H1 (cell line): ENCODE measurements around the gene FAT1. TPM values are rescaled to one million over a fixed set of nuclear protein-coding genes. Genes with fewer than 3 reads are reported as not detected.

ENCODE experiments used
- CTCF ChIA-PET: fragments of 300-600 bp; sonication (Branson Sonifier 250); formaldehyde crosslinking; loops from one replicate; lab custom pipeline; 2021; ENCODE audit not compliant: partially characterized antibody; lab: Charles Lee
- POLR2A ChIA-PET: fragments of 300-600 bp; sonication (Branson Sonifier 250); formaldehyde crosslinking; loops from one replicate; lab custom pipeline; 2021; ENCODE audit warnings: inconsistent platforms; ENCODE audit not compliant: partially characterized antibody; lab: Charles Lee
- DNase-seq, 2 experiments: peaks; one replicate each; pipeline versions ENCODE4 v3.0.0 to v3.0.0-alpha.2; 2010 to 2022; ENCODE audit warnings: low spot score in 2 of 2, low read depth in 1 of 2, mixed read lengths in 1 of 2
- FAIRE-seq: peaks from 2 replicates; lab custom pipeline; 2011; peaks lifted over from hg19 to GRCh38; lab: Jason Lieb, UNC
- H2AFZ ChIP-seq: 2 replicates; pipeline ENCODE4 v1.8.1; 2012; ENCODE audit warnings: low read length, inconsistent platforms
- H2AK5ac ChIP-seq: 2 replicates; pipeline ENCODE4 v1.6.1; 2013; ENCODE audit warnings: low read depth, low read length
- H2BK120ac ChIP-seq: replicated peaks from 2 replicates; pipeline ENCODE3; 2013; ENCODE audit warnings: low read depth, low read length, inconsistent platforms
- H2BK12ac ChIP-seq: 2 replicates; pipeline ENCODE4 v1.6.1; 2013; ENCODE audit warnings: low read depth, low read length
- H2BK15ac ChIP-seq: 2 replicates; pipeline ENCODE4 v1.6.1; 2013; ENCODE audit warnings: low read length
- H2BK20ac ChIP-seq: 2 replicates; pipeline ENCODE4 v1.6.1; 2013; ENCODE audit warnings: low read length
- H2BK5ac ChIP-seq: 2 replicates; pipeline ENCODE4 v1.6.1; 2013; ENCODE audit warnings: low read depth, low read length
- H3K14ac ChIP-seq: 2 replicates; pipeline ENCODE4 v1.6.1; 2013; ENCODE audit warnings: inconsistent platforms; ENCODE audit not compliant: insufficient read length
- H3K18ac ChIP-seq: 2 replicates; pipeline ENCODE4 v1.6.1; 2013; ENCODE audit warnings: low read length; ENCODE audit errors: extremely low read depth
- H3K23ac ChIP-seq: 2 replicates; pipeline ENCODE4 v1.6.1; 2013; ENCODE audit warnings: inconsistent platforms; ENCODE audit not compliant: insufficient read length
- H3K23me2 ChIP-seq: 2 replicates; pipeline ENCODE4 v1.6.1; 2013; ENCODE audit warnings: low read depth, low read length
- H3K27ac ChIP-seq: 2 replicates; pipeline ENCODE4 v1.6.1; 2011; ENCODE audit warnings: low read depth, low read length, inconsistent platforms
- H3K27me3 ChIP-seq, 4 experiments: replicated peaks in 1 of 4; 1 replicate in 1 of 4; 2 replicates in 3 of 4; pipeline versions ENCODE4 v1.6.1 to v1.8.1; 2011 to 2013; ENCODE audit warnings: low read length in 3 of 4, mild to moderate bottlenecking in 3 of 4, inconsistent platforms in 2 of 4, mixed read lengths in 2 of 4, moderate library complexity in 1 of 4; ENCODE audit not compliant: control insufficient read depth in 3 of 4, insufficient read depth in 3 of 4; ENCODE audit errors: extremely low read depth in 1 of 4
- H3K36me3 ChIP-seq, 4 experiments: 2 replicates each; pipeline versions ENCODE4 v1.6.1 to v1.8.1; 2011 to 2013; ENCODE audit warnings: mild to moderate bottlenecking in 4 of 4, low read length in 3 of 4, moderate library complexity in 2 of 4, control low read depth in 1 of 4, inconsistent platforms in 1 of 4; ENCODE audit not compliant: insufficient read depth in 4 of 4, control insufficient read depth in 2 of 4
- H3K4ac ChIP-seq: replicated peaks from 2 replicates; pipeline ENCODE3; 2013; ENCODE audit warnings: low read length, low read depth, mixed read lengths, inconsistent platforms; ENCODE audit not compliant: insufficient read length
- H3K4me1 ChIP-seq, 4 experiments: replicated peaks in 1 of 4; 1 replicate in 1 of 4; 2 replicates in 3 of 4; pipeline versions ENCODE4 v1.6.1 to v1.8.1; 2011 to 2013; ENCODE audit warnings: low read length in 3 of 4, inconsistent platforms in 2 of 4, mixed read lengths in 1 of 4; ENCODE audit not compliant: insufficient read depth in 4 of 4, control insufficient read depth in 3 of 4
- H3K4me2 ChIP-seq, 2 experiments: 2 replicates each; pipeline versions ENCODE4 v1.6.1 to v1.8.1; 2011 to 2013; ENCODE audit warnings: low read depth in 2 of 2, low read length in 2 of 2, control low read depth in 1 of 2, inconsistent platforms in 1 of 2, mild to moderate bottlenecking in 1 of 2; ENCODE audit not compliant: insufficient read depth in 1 of 2
- H3K4me3 ChIP-seq, 4 experiments: fragments of 200-600, 300-600 bp in 1 of 4; sonication (generic), shearing (Covaris generic), sonication (Bioruptor Twin) in 1 of 4; 2 replicates each; pipeline versions ENCODE4 v1.5.1 to v1.8.1; 2011 to 2016; ENCODE audit warnings: low read length in 4 of 4, low read depth in 3 of 4, control low read depth in 2 of 4, inconsistent platforms in 2 of 4, mild to moderate bottlenecking in 2 of 4, mixed read lengths in 1 of 4, moderate library complexity in 1 of 4; ENCODE audit not compliant: insufficient read depth in 2 of 4; ENCODE audit errors: extremely low read depth in 1 of 4
- H3K56ac ChIP-seq: replicated peaks from 2 replicates; pipeline ENCODE3; 2013; ENCODE audit warnings: low read depth, mild to moderate bottlenecking, mixed read lengths, low read length, inconsistent platforms; ENCODE audit not compliant: insufficient read length
- H3K79me1 ChIP-seq: 2 replicates; pipeline ENCODE4 v1.6.1; 2013; ENCODE audit warnings: low read depth, low read length, control low read depth
- H3K79me2 ChIP-seq, 2 experiments: 2 replicates each; pipeline versions ENCODE4 v1.6.1 to v1.8.1; 2012 to 2013; ENCODE audit warnings: low read length in 2 of 2, mild to moderate bottlenecking in 2 of 2, inconsistent platforms in 1 of 2; ENCODE audit not compliant: insufficient read depth in 2 of 2, control insufficient read depth in 1 of 2
- H3K9ac ChIP-seq, 4 experiments: replicated peaks in 1 of 4; 1 replicate in 1 of 4; 2 replicates in 3 of 4; pipeline versions ENCODE4 v1.6.1 to v1.8.1; 2011 to 2013; ENCODE audit warnings: low read depth in 3 of 4, low read length in 3 of 4, control low read depth in 2 of 4, mild to moderate bottlenecking in 2 of 4, moderate library complexity in 2 of 4, inconsistent platforms in 1 of 4; ENCODE audit errors: extremely low read depth in 1 of 4
- H3K9me3 ChIP-seq, 2 experiments: 2 replicates each; pipeline versions ENCODE4 v1.6.1 to v1.8.1; 2012 to 2013; ENCODE audit warnings: mild to moderate bottlenecking in 2 of 2, moderate library complexity in 2 of 2, control low read depth in 1 of 2, inconsistent platforms in 1 of 2, low read depth in 1 of 2, low read length in 1 of 2, mixed read lengths in 1 of 2; ENCODE audit not compliant: insufficient read depth in 2 of 2
- H4K20me1 ChIP-seq, 2 experiments: replicated peaks in 1 of 2; 2 replicates each; pipeline versions ENCODE3 to v1.8.1; 2011 to 2013; ENCODE audit warnings: inconsistent platforms in 2 of 2, low read length in 2 of 2, mild to moderate bottlenecking in 1 of 2; ENCODE audit not compliant: insufficient read depth in 2 of 2, control insufficient read depth in 1 of 2
- H4K5ac ChIP-seq: 2 replicates; pipeline ENCODE4 v1.6.1; 2013; ENCODE audit warnings: low read length, low read depth, mixed read lengths, inconsistent platforms; ENCODE audit not compliant: insufficient read length
- H4K8ac ChIP-seq: 2 replicates; pipeline ENCODE4 v1.8.0; 2013; ENCODE audit warnings: mild to moderate bottlenecking, moderate library complexity, low read length, inconsistent platforms; ENCODE audit not compliant: insufficient read depth; ENCODE audit errors: extremely low read depth
- H4K91ac ChIP-seq: replicated peaks from 2 replicates; pipeline ENCODE3; 2013; ENCODE audit warnings: low read length, mixed read lengths, inconsistent platforms; ENCODE audit not compliant: insufficient read length
- CBX8 ChIP-seq: fragments of 300-800, 300-1000 bp; sonication (generic); IDR thresholded peaks from 2 replicates; pipeline ENCODE4 v1.7.1; 2016; ENCODE audit warnings: low read depth, low read length, borderline replicate concordance
- JUN ChIP-seq: IDR thresholded peaks from 2 replicates; pipeline ENCODE4 v1.6.1; 2011; ENCODE audit warnings: low read depth, mild to moderate bottlenecking, improper control_type of control experiment, low read length
- JUND ChIP-seq: IDR thresholded peaks from 2 replicates; pipeline ENCODE4 v1.6.1; 2011; ENCODE audit warnings: mild to moderate bottlenecking, improper control_type of control experiment, low read length
- KDM5A ChIP-seq: fragments of 200-600 bp; IDR thresholded peaks from 2 replicates; pipeline ENCODE4 v1.7.1; 2012; ENCODE audit warnings: mild to moderate bottlenecking, low read length, inconsistent platforms, mixed read lengths
- PHF8 ChIP-seq: fragments of 200-600 bp; sonication (generic); conservative IDR thresholded peaks from 2 replicates; pipeline ENCODE4 v1.7.1; 2012; ENCODE audit warnings: low read depth, mild to moderate bottlenecking, inconsistent platforms, low read length, moderate library complexity
- RBBP5 ChIP-seq: IDR thresholded peaks from 2 replicates; pipeline ENCODE4 v1.7.1; 2012; ENCODE audit warnings: low read depth, mild to moderate bottlenecking, inconsistent platforms, low read length, moderate library complexity, borderline replicate concordance
- TCF12 ChIP-seq: IDR thresholded peaks from 2 replicates; pipeline ENCODE4 v1.6.1; 2011; ENCODE audit warnings: low read depth, mild to moderate bottlenecking, low read length
- WGBS, 2 experiments: shearing (Covaris generic) in 1 of 2; methylation state at CpG; one replicate each; pipeline versions ENCODE4 v1.1.6 to v1.1.7; 2013 to 2015; ENCODE audit warnings: low lambda C conversion rate in 2 of 2, mixed read lengths in 2 of 2, inconsistent platforms in 1 of 2, low coverage in 1 of 2, missing lambda C conversion rate in 1 of 2; ENCODE audit not compliant: insufficient replicate concordance in 2 of 2, insufficient coverage in 1 of 2, insufficient read length in 1 of 2; ENCODE audit errors: extremely low coverage in 1 of 2, missing lambda C conversion rate in 1 of 2; 5-methylcytosine and 5-hydroxymethylcytosine counted together
- polyA plus RNA-seq, 7 experiments: library from polyadenylated mRNA; depleted of rRNA in 3 of 7; stranded (reverse) in 5 of 7; unstranded in 2 of 7; fragments of >200 nt in 5 of 7; fragments of 200-250 nt in 2 of 7; gene quantifications; 1 replicate in 5 of 7; 2 replicates in 1 of 7; 4 replicates in 1 of 7; pipeline versions ENCODE4 v1.2.1 to v1.2.3, GENCODE V29; 2011 to 2013; ENCODE audit warnings: missing spikeins in 2 of 7, mixed read lengths in 2 of 7
- total RNA-seq: library from RNA; stranded (reverse); fragmentation: NEBNext Ultra II Directional; extraction: Animal tissue kit (Norgen Biotek cat#: 25700); gene quantifications from 2 replicates; pipeline ENCODE4 v1.2.1, GENCODE V29; 2021

The FAT1 gene
- total and polyA plus RNA-seq, 2 of the 8 experiments (the other 6 are each of a cell fraction or from before 2014, with no cell fraction given) = 94.4 to 137 TPM

GRCh38 chr4:186602978-186603377, 120.7 kb downstream of the FAT1 start:
- Histone ChIP-seq H4K8ac (no peak overlapping the region), H3K23me2 (peaks cover 6% of the 10 kb centered on the region; the same call in 1 of the 2 replicates), H4K20me1 (peaks cover 2 to 6% of the 10 kb centered on the region in 2 experiments), H3K18ac (no peak overlapping the region), H4K91ac (no peak overlapping the region), H3K4me1 (no peaks in the 10 kb centered on the region), H2BK20ac (no peak overlapping the region), H3K14ac (no peak overlapping the region), H3K79me1 (no peaks in the 10 kb centered on the region; the same call in 1 of the 2 replicates), H2AK5ac (no peak overlapping the region), H3K79me2 (no peaks in the 10 kb centered on the region), H3K9me3 (no peaks in the 10 kb centered on the region), H3K27me3 (no peaks in the 10 kb centered on the region), H2BK12ac (no peak overlapping the region), H3K4ac (no peak overlapping the region), H2AFZ (no peak overlapping the region), H3K27ac (no peak overlapping the region), H2BK15ac (no peak overlapping the region), H2BK120ac (no peak overlapping the region), H3K4me2 (no peak overlapping the region), H4K5ac (no peak overlapping the region), H3K23ac (no peak overlapping the region), H3K56ac (no peak overlapping the region), H3K9ac (no peak overlapping the region), H2BK5ac (no peak overlapping the region), H3K36me3 (peaks cover 26 to 93% (median 65%) of the 10 kb centered on the region in 4 experiments), H3K4me3 (no peak overlapping the region)
- no peak for FAIRE-seq
- TF ChIP-seq KDM5A = no peak
- no peak for TF ChIP-seq TCF12
- TF ChIP-seq PHF8 = no peak
- TF ChIP-seq CBX8 = no peak
- TF ChIP-seq RBBP5 = no peak
- TF ChIP-seq JUN = no peak
- no peak for TF ChIP-seq JUND
- no peak for DNase-seq
- WGBS, 2 experiments = 98% methylated on average over 9 of the region's 9 CpGs; no CpG with 5 or more reads in 1 of the 2 experiments
- POLR2A ChIA-PET = no interaction called here
- CTCF ChIA-PET = interaction anchor here (1.1 kb wide), 1 partner anchor 16 kb away, joined by 4 read pairs; no protein-coding TSS in a partner anchor
